CD4-positive, alpha-beta T cell treated with Interleukin-15 for 1 hour (primary cell): ENCODE results near the gene MRNIP.
"Not testable (repeated sequence)": the region's sequence is repeated elsewhere in the genome, so short reads cannot be mapped to it uniquely, and the experiment has no call there.

Source experiments
- DNase-seq: peaks from one replicate; pipeline ENCODE4 v3.0.0-alpha.2; 2020

The MRNIP gene

DNA sequence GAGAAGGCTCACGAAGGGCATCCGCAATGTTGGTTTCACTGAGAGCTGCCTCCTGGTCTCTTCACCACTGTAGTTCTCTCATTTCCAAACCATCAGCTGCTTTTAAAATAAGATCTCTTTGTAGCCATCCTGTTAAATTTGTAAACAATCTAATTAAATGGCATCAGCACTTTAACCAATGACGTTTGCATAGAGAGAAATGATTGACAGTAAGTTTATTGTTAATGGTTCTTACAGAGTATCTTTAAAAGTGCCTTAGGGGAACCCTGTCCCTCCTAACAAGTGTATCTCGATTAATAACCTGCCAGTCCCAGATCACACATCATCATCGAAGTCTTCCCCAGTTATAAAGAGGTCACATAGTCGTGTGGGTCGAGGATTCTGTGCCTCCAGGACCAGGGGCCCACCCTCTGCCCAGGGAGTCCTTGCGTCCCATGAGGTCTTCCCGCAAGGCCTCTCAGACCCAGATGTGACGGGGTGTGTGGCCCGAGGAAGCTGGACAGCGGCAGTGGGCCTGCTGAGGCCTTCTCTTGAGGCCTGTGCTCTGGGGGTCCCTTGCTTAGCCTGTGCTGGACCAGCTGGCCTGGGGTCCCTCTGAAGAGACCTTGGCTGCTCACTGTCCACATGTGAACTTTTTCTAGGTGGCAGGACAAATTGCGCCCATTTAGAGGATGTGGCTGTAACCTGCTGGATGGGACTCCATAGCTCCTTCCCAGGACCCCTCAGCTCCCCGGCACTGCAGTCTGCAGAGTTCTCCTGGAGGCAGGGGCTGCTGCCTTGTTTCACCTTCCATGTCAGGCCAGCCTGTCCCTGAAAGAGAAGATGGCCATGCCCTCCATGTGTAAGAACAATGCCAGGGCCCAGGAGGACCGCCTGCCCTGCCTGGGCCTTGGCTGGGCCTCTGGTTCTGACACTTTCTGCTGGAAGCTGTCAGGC lies 21.3 kb downstream of the MRNIP start:
- DNase-seq: no peak

DNA sequence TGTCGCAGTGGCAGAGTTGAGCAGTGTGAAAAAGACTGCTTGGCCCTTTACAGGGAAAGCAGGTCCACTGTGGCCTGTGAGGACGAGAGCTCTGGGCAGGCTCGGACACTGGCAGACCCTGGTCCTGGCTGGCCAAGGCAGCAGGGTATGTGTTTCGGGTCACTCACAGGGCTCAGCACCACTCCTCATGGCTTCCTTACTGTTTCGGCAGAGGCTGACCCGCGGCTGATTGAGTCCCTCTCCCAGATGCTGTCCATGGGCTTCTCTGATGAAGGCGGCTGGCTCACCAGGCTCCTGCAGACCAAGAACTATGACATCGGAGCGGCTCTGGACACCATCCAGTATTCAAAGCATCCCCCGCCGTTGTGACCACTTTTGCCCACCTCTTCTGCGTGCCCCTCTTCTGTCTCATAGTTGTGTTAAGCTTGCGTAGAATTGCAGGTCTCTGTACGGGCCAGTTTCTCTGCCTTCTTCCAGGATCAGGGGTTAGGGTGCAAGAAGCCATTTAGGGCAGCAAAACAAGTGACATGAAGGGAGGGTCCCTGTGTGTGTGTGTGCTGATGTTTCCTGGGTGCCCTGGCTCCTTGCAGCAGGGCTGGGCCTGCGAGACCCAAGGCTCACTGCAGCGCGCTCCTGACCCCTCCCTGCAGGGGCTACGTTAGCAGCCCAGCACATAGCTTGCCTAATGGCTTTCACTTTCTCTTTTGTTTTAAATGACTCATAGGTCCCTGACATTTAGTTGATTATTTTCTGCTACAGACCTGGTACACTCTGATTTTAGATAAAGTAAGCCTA lies 22.2 kb downstream of the MRNIP start:
- peak; percentile 70 for DNase-seq

DNA sequence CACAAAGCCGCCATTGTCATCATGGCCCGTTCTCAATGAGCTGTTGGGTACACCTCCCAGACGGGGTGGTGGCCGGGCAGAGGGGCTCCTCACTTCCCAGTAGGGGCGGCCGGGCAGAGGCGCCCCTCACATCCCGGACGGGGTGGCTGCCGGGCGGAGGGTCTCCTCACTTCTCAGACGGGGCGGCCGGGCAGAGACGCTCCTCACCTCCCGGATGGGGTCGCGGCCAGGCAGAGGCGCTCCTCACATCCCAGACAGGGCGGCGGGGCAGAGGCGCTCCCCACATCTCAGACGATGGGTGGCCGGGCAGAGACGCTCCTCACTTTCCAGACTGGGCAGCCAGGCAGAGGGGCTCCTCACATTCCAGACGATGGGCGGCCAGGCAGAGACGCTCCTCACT lies 23.7 kb downstream of the MRNIP start:
- DNase-seq: not testable (repeated sequence)

DNA sequence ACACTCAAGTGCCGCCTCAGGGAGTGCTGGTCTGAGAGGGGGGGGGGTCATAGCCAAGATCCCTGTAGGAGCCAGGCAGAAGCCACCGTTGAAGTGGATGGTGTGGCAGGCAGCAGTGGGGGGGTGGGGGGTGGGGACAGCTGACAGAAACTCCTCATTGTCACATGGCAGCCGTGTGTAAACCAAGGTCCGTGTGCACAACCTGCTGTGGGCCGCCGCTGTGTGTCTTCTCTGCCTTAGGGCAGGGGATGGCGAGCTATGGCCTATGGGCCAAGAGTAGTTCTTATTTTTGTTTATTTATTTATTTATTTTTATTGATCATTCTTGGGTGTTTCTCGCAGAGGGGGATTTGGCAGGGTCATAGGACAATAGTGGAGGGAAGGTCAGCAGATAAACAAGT lies 24.5 kb downstream of the MRNIP start:
- DNase-seq: no peak

DNA sequence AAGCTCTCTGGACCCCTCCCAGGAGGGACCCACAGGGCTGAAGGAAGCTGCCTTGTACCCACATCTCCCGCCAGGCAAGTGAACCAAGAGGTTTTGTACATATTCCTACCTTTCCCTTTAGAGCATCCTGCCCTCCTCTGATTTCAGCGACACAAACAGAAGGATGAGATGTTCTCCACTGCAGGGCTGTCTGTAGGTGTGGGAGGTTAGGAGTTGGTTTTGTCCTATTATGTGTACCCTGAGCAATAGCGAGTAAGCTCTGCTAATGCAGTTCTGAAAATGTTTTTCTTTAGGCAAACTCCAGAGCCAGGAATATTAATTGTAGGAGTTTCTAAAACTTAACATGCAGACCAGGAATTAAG lies 24.9 kb downstream of the MRNIP start:
- DNase-seq: no peak

DNA sequence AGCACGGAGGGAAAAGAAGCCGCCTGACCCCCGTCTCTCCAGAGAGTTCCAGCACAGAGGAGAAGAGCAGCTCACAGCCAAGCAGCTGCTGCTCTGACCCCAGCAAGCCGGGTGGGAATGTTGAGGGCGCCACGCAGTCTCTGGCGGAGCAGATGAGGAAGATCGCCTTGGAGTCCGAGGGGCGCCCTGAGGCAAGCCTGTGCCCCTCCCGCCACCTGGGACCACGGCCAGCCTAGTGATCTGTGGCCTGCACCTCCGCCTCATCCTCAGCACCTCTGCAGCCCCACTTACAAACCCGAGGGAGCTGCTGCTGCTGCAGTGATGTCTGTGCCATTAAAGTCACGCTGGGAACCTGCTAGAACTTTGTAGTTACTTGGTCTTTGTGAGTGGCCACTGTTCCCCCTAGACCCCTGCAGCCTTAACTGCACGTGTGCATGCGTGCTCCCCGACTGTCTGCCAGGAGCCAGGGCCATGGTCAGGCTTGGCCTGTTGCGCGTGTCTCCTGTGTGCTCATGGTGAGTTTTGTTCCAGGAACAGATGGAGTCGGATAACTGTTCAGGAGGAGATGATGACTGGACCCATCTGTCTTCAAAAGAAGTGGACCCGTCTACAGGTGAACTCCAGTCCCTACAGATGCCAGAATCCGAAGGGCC lies 25.4 kb downstream of the MRNIP start:
- DNase-seq: no peak

DNA sequence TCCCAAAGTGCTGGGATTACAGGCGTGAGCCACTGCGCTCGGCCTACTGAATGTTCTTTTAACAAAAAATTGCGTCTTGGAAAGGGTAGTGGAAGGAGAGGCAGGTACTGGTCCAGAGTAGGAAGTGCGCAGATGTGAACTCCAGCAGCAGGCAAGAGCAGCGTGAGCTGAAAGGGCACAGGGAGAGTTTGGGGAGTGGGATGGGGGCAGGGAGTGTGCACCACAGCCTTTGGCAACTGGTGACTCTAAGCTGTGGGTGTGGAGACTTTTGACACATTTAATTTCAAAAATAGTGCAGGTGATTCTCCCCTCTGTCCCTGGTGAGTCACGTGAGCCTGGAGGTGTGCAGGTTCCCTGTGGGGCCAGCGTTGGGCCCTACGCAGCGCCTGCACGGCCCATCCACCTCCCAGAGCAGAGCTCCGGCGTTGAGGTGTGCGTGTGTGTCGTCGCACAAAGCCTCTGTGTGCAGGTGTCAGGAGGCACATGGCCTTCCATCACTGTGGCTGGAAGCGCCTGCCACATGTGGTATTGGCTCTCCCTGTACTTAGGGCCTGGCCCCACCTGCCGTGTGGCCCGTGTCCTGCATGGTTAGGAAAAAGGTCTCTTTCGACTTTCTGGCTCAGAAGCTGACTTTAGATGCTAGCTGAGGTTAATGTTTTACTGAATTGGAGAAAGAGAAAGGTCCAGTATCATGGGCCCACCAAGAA lies 26.4 kb downstream of the MRNIP start:
- DNase-seq: no peak

DNA sequence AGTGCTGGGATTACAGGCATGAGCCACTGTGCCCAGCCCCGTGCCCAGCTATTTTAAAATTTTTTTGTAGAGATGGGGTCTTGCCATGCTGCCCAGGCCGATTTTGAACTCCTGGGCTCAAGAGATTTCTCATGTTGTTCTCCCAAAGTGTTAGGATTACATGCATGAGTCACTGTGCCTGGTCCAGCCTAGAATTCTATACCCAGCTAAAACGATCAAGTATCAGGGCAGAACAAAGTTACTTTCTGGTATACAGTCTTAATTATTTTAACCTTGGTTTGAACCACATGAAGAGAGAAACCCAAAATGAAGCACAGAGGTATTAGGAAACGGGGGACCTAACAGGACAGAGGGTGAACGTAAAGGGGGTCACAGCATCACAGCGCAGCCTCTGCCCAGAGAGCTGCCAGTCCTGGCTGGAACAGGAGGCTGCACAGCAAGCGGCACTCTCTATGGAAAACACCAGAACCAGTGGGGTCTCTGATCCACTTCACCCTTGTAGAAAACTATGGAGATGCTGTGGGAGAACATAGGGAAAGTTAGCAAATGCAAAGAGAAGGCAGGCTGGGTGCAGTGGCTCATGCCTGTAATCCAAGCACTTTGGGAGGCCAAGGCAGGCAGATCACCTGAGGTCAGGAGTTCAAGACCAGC lies 27.7 kb downstream of the MRNIP start:
- DNase-seq: no peak

DNA sequence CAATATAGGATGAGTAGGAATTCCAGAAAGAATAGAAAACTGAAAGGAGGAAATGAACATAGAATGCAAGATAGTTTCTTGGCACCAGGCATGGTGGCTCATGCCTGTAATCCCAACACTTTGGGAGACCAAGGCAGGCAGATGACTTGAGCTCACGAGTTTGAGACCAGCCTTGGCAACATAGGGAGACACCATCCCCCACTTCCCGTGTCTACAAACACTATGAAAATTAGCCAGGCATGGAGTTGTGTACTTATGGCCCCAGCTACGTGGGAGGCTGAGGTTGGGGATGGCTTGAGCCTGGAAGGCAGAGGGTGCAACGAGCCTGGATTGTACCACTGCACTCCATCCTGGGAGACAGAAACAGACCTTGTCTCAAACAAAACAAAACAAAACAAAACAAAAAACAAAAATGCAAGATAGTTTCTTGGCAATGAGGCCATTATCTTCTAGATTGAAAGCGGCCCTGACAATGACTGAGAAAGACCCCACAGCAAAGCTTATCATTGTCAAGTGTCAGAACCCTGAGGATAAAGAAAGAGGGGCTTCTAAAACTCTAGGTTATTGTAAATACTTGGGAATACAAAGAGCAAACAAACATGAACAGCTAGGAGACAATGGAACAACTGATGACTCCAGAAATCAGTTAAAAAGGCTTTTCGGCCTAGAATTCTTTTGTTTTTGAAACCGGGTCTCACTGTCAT lies 28.7 kb downstream of the MRNIP start:
- DNase-seq: no peak

DNA sequence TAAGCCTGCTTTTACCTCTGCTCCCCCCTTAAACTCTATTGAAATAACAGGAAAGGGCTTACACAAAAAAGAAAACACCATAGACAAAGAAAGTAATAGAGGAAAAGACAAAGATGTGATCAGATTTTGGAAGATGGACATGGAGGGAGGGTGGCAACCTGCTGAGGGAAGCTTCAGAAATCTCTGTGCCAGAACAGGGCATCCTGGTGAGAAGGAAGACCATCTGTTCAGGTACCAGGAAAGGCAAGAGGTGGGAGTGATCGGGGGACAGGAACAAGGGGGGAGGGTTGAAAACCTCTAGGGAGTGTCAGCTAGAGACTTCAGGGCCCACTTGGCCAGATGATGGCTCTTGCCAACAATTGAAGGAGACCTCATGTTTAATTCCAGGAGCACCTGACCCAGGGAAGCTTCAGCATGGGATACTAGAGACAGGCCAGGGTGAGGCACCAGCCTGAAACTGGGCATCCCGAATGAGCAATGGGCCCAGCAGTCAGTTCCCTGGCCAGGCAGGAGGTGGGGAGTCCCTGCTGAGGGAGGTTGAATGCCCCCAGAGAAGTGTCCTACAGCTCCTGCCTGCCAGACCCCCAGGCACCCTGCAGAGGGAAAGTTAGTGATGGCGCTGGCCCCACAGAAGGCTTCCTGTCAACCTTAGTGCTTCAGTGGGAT lies 29.7 kb downstream of the MRNIP start:
- no peak for DNase-seq

DNA sequence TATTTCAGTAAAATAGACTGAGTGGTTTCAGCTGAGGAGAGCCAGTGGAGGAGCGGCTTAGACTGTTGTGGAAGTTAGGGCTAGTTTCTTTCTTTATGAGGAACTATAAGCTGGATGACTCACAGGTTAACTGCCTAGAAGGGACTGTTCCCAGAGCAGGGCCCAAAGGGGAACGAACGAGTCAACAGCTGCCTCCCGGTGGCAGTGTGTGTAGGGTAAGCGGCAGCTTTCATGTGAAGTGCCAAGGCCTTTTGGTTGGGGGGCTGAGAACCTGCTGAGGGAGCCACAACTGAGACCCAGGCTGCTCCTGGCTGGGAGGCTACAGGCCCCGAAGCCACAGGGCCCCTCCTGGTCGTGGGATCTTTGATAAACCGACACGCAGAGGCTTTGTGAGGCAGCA lies 30.9 kb downstream of the MRNIP start:
- peak; percentile 61 for DNase-seq

DNA sequence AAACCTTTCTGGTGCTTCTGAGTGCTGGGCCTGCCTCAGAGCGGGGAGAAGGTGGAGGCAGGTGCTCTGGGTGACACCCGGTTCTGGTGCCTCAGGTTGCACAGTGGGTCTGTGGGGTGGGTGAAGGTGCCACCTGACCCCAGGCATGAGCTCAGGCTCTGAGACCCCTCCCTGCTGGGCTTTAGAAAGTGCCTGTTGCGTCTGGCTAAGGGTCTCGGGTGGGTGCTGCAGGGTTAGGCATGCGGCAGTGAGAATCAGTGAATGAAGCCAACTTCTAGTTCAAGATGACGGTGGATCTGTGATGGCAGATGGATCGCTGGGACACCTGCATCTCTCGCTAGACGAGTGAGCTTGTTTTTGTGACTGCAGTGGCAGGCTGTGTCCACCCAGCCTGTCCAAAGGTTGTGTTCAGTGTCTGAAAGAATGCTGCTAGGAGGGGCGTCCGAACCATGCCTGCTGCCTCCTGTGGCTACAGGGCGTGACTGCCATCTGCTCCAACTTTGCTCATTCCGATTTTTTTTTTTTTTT lies 32.9 kb downstream of the MRNIP start:
- DNase-seq: no peak

DNA sequence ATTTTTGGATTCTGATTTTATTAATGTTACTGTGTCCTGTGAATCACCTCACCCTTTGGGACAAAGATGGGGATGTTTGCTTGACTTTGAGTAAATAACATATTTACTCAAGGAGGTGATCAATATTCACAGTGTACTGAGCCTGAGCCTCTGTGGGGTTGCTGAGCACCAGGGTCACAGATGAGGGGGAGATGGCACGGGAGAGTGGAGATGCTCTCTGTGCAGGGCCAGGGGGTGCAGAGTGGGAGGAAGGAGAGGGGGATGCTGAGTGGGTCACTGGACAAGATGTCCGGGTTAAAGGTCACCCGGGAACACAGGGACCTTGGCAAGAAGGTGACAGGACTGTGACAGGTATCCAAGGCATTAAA lies 33.9 kb downstream of the MRNIP start:
- DNase-seq: no peak

DNA sequence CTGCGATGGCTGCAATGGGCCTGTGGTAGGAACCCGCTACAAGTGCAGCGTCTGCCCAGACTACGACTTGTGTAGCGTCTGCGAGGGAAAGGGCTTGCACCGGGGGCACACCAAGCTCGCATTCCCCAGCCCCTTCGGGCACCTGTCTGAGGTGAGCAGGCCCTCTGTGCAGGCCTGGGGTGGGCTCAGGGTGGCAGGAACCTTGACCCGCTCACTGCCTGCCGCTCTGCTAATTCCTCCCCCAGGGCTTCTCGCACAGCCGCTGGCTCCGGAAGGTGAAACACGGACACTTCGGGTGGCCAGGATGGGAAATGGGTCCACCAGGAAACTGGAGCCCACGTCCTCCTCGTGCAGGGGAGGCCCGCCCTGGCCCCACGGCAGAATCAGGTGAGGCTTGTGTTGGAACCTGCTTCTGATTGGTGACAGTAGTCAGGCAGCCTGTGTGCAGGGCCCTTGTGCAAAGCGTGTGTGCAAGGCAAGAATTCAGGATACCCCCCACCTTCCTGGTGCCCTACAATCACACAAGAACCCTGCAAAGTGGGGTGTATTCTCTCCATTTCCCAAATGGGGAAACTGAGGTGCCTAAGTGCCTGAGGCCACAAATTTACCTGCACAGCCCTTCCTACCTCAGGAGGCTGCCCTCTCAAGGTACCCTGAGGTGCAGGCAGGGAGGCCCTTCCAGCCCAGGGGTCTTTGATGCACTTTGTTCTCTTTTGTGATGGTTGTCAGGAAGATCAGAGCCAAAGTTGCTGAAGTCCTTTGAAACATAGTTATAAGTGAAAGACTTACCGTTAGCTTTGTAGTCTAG lies 34.5 kb downstream of the MRNIP start:
- DNase-seq: no peak

DNA sequence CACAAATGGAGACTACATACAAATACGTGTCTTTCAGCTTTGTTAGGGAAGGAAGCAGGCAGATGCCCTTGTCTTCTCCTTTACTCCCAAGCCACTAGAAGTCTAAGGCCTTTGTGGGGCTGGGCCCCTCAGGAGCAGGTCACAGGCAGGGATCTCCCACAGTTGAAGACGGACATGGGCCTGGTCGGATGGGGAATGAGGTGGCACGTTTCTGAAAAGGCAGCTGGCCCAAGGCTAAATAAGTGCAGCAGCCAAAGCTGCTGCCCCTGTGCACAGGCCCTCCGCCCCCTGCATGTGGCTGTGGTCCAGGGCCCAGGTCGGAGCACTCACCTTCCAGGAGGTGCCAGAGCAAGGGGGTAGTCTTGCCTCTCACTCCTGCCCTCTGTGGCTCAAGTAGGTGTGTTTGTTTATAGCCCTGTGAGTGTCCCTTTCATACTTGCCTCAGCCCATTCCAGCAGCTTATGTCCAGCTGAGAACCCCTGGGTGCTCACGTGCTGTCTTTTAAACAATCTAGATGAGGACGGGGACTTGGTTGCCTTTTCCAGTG lies 36.1 kb downstream of the MRNIP start:
- DNase-seq: no peak

DNA sequence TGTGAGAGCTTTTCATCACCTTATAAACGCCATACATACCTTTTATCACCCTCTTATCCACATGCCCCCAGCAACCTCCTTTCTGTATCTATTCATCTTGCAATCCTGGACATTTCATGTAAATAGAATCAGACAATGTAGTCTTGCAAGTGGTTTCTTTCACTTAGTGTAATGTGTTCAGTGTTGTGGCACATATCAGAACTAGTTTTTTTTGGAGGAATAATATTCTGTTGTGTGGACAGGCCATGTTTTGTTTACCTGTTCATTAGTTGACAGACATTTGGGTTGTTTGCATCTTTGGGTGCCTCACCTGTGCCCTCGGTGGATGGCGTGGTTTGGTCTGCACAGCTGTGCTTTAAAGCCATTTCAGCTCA lies 36.6 kb downstream of the MRNIP start:
- DNase-seq: no peak

DNA sequence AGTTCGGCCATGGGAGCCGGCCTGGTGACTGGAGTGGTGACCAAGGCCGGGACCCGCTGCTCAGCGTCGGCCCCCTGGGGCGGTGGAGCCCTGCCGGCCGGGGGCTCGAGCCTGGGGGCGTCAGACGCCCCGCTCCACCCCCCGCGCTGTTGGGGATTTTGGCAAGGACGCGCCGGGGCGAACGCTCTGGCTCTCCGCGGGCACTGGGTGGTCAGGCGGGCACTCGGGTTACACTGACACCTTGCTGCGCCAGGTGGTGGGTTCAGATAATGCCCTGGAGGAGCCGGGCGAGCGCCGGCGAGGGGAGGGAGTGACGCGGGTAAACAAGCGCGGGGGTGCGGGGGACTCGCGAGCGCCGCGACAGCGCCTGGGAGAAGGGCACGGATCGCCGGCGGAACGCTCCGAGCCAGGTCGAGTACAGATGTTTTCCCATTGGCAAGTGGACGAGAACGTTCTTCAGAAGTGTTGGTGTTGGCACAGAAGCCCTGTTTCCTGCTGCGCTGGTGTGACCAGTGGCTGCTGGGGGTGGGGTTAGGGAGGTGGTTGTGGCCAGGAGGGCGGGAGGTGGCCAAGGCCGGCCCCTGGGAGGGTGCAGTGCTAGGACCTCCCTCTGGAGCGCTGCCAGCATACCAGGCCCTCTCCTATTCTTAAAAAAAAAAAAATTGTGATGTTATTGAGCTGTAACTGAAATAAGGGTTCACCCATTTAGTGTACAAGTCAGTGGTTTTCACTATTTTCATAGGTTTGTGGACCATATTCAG lies 37.1 kb downstream of the MRNIP start:
- peak; percentile 91 for DNase-seq

DNA sequence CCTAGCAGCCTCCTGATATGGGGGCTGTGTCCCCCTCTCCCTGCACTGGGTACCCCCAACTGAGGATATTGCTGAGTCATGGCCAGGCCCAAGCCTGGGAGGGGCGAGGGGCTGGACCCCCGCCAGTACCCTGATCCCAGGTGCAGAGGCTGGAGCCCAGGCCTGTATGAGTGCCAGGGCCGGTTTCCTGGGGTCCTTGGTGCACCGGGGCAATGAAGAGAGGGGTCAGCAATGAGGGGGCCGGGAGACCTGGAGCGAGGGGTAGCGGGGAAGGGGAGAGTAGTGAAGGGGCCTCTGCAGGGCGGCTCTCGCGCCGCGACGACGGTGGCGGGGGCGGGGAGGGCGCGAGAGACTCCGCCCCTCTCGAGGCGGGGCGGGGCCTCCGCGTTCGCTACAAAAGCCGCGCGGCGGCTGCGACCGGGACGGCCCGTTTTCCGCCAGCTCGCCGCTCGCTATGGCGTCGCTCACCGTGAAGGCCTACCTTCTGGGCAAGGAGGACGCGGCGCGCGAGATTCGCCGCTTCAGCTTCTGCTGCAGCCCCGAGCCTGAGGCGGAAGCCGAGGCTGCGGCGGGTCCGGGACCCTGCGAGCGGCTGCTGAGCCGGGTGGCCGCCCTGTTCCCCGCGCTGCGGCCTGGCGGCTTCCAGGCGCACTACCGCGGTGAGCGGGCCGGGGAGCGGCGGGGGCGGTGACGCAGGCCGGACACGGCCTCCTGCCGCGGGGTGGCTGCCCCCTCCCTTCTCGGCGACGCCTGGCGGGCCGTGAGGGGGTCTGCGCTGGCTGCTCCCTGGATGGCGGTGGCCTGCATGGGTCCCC lies 37.9 kb downstream of the MRNIP start, which contains the start of gene SQSTM1:
TSS of gene SQSTM1 (plus strand) at position 423 of the 815 bp plus-strand sequence. CDS start at position 455, 32 bp downstream.
- DNase-seq: peak; percentile 85
